ENCODE measurements around the gene NFYA. TPM values are rescaled to one million over a fixed set of nuclear protein-coding genes. Genes with fewer than 3 reads are reported as not detected.

The NFYA gene
- total and polyA plus RNA-seq, 2 of the 4 experiments (the other 2 are of a cell fraction), result 10.9 to 28.5 TPM

GRCh38 chr6:41080621-41081020 lies 7.8 kb downstream of the NFYA start:
- Histone ChIP-seq H3K4me2 (ENCODE audit: low read depth, low read length) (no peak overlapping the region), H3K36me3 (ENCODE audit: control insufficient read depth, insufficient read depth, low read length) (peaks cover 14% of the 10 kb centered on the region), H3K23ac (ENCODE audit: low read depth, low read length) (no peak overlapping the region), H2AK5ac (ENCODE audit: low read depth, low read length) (no peak overlapping the region), H4K5ac (ENCODE audit: low read depth, low read length) (no peak overlapping the region), H3K79me1 (ENCODE audit: low read depth in 1 of 2, low read length in 2 of 2) (peaks cover 24 to 27% of the 10 kb centered on the region in 2 experiments), H2AFZ (replicated peaks; ENCODE audit: low read length, poor library complexity) (no peak overlapping the region), H3K4ac (ENCODE audit: low read depth, low read length) (no peak overlapping the region), H3K9me1 (ENCODE audit: insufficient read depth, low read length) (no peaks in the 10 kb centered on the region), H4K20me1 (ENCODE audit: insufficient read depth, low read length) (no peaks in the 10 kb centered on the region), H2BK120ac (ENCODE audit: low read depth, low read length) (no peak overlapping the region), H3K56ac (ENCODE audit: extremely low read depth, insufficient read depth, low read length) (no peak overlapping the region), H3K4me1 (ENCODE audit: control insufficient read depth, insufficient read depth, low read length) (no peaks in the 10 kb centered on the region), H3K27ac (ENCODE audit: insufficient read depth, low read length) (no peak overlapping the region), H3K27me3 (ENCODE audit: control insufficient read depth, insufficient read depth, low read length) (no peaks in the 10 kb centered on the region), H3K9ac (ENCODE audit: low read depth, low read length) (no peak overlapping the region), H4K91ac (ENCODE audit: insufficient read depth, low read depth, low read length) (no peak overlapping the region), H4K8ac (ENCODE audit: low read depth in 2 of 2, low read length in 2 of 2) (no peak overlapping the region), H2BK15ac (ENCODE audit: low read depth, low read length) (no peak overlapping the region), H2BK5ac (ENCODE audit: low read depth, low read length, poor library complexity, severe bottlenecking) (no peak overlapping the region), H3K9me3 (ENCODE audit: control insufficient read depth, insufficient read depth, low read length) (no peaks in the 10 kb centered on the region), H2BK20ac (ENCODE audit: low read depth, low read length) (no peak overlapping the region), H2AK9ac (replicated peaks; ENCODE audit: low read depth, low read length, poor library complexity) (no peak overlapping the region), H3K14ac (replicated peaks; ENCODE audit: low read depth, low read length) (no peak overlapping the region), H3K18ac (ENCODE audit: low read depth, low read length) (no peak overlapping the region), H3K4me3 (ENCODE audit: insufficient read depth, low read depth, low read length) (no peak overlapping the region)
- intact Hi-C loops (cut with micrococcal nuclease), result no loop called here
- no CpG with 5 or more reads among the region's 2 CpGs for WGBS, 2 experiments (ENCODE audit: extremely low coverage in 2 of 2, insufficient read length in 1 of 2)
- dilution Hi-C loops (cut with HindIII; ENCODE audit: low sequenced_read_pairs, unreplicated experiment), result no loop called here
- CTCF ChIA-PET, result no interaction called here
- no peak for TF ChIP-seq FOS (IDR thresholded peaks at IDR 0.05; ENCODE audit: low read depth, low read length)
- no peak for TF ChIP-seq SMC3 (IDR thresholded peaks at IDR 0.05; ENCODE audit: low read depth, low read length)
- no peak for TF ChIP-seq MAFK (IDR thresholded peaks at IDR 0.05; ENCODE audit: low read depth, low read length)
- no peak for TF ChIP-seq CEBPB (IDR thresholded peaks at IDR 0.05; ENCODE audit: low read depth, low read length)
- TF ChIP-seq BHLHE40 (IDR thresholded peaks at IDR 0.05; ENCODE audit: low read depth, low read length), result no peak
- no peak for TF ChIP-seq USF2 (IDR thresholded peaks at IDR 0.05; ENCODE audit: low read depth, low read length)
- no peak for TF ChIP-seq MAZ (IDR thresholded peaks at IDR 0.05; ENCODE audit: borderline replicate concordance, low read depth, low read length)
- no peak for TF ChIP-seq RCOR1 (IDR thresholded peaks at IDR 0.05; ENCODE audit: insufficient replicate concordance, low read length)
- TF ChIP-seq NFE2L2 (IDR thresholded peaks at IDR 0.05; ENCODE audit: low read depth, low read length), result no peak
- no peak for TF ChIP-seq RFX5 (IDR thresholded peaks at IDR 0.05; ENCODE audit: low read depth, low read length)
- no peak for DNase-seq
- in situ Hi-C loops (cut with MboI; ENCODE audit: low sequenced_read_pairs), result no loop called here
- no TSS peak for BruUV-seq (replicated peaks)
- no peak for ATAC-seq (ENCODE audit: low read depth)
- POLR2A ChIA-PET (ENCODE audit: unreplicated experiment), result no interaction called here

Data from IMR-90 (cell line).